SK-N-MC (cell line): ENCODE data around the gene CXorf38.

ENCODE experiments used
- DNase-seq: peaks from one replicate; pipeline ENCODE4 v3.0.0-alpha.2; 2011; ENCODE audit warnings: low read depth, low spot score
- H3K27ac ChIP-seq: fragments of 200-600 bp; sonication (generic); 2 replicates; pipeline ENCODE4 v1.5.1; 2016; ENCODE audit warnings: mixed run types
- H3K36me3 ChIP-seq: fragments of 200-600 bp; sonication (generic); 2 replicates; pipeline ENCODE4 v1.6.1; 2017; ENCODE audit warnings: antibody characterized with exemption, low read length, mixed read lengths; ENCODE audit not compliant: insufficient read depth
- H3K4me3 ChIP-seq: fragments of 200-600 bp; sonication (generic); 2 replicates; pipeline ENCODE4 v1.5.1; 2016
- H3K9ac ChIP-seq: fragments of 200-600 bp; sonication (generic); 2 replicates; pipeline ENCODE4 v1.8.0; 2017; ENCODE audit warnings: mixed run types, mixed read lengths; ENCODE audit not compliant: insufficient read length
- H3K9me3 ChIP-seq: fragments of 200-600 bp; sonication (generic); 2 replicates; pipeline ENCODE4 v1.6.1; 2017; ENCODE audit warnings: low read depth, mild to moderate bottlenecking, antibody characterized with exemption, low read length, moderate library complexity, mixed read lengths
- EZH2 ChIP-seq: fragments of 200-600 bp; sonication (generic); IDR thresholded peaks from one replicate; pipeline ENCODE4 v1.6.1; 2017; ENCODE audit warnings: antibody characterized with exemption
- FOXP2 ChIP-seq: optimal IDR thresholded peaks from 2 replicates; pipeline ENCODE3; 2011; ENCODE audit warnings: mild to moderate bottlenecking, moderate library complexity; ENCODE audit not compliant: insufficient read depth; ENCODE audit errors: extremely low read length, control extremely low read depth
- POLR2AphosphoS5 ChIP-seq: IDR thresholded peaks from 2 replicates; pipeline ENCODE4 v1.6.1; 2012; ENCODE audit warnings: mild to moderate bottlenecking, low read depth, low read length, borderline replicate concordance

Gene CXorf38

DNA sequence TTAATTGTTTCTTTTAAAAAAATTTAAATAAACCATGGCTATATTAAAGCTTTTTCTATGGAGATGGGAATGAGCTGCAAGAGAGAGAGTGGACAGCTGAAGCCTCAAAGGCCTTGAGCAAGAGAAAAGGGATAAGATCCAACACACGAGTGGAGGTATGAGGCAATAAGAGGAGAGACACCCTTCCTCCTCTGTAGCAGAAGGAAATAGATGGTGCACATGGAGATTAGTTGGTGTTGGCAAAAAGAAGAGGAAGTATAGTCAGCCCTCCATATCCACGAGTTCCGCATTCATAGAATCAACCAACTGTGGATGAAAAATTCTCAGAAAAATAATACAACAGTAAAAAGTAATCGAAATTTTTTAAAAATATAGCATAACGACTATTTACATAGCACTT lies 3.2 kb downstream of the CXorf38 start:
- no peak for DNase-seq
- Histone ChIP-seq H3K4me3 (no peak overlapping the region), H3K36me3 (peaks cover under 1% of the 10 kb centered on the region; the same call in 1 of the 2 replicates), H3K9me3 (no peaks in the 10 kb centered on the region), H3K9ac (no peak overlapping the region), H3K27ac (no peak overlapping the region)
- TF ChIP-seq POLR2AphosphoS5 (no peak), EZH2 (no peak)

DNA sequence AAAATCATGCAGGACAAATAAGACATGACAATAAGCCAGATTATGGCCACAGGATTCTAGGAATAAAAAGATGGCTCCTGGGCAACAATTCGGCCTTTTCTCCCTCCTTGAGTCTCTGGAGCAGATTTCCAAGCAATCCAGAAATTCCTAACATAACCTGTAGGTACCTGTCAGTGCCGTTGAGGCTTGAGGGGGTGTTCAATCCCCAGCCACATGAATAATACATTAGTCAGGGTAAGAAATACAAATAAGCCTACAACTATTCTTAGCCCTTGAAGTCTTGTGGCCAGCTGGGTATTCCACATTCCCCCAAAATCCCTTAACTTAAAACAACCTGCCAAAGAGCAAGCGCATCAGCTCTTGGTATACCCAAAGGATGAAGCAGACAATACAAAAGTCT lies 9.7 kb downstream of the CXorf38 start:
- Histone ChIP-seq H3K36me3 (peaks cover 30% of the 10 kb centered on the region), H3K27ac (no peak overlapping the region), H3K9ac (no peak overlapping the region), H3K9me3 (no peaks in the 10 kb centered on the region), H3K4me3 (no peak overlapping the region)
- TF ChIP-seq EZH2: no peak
- no peak for TF ChIP-seq FOXP2
- TF ChIP-seq POLR2AphosphoS5: no peak
- no peak for DNase-seq

DNA sequence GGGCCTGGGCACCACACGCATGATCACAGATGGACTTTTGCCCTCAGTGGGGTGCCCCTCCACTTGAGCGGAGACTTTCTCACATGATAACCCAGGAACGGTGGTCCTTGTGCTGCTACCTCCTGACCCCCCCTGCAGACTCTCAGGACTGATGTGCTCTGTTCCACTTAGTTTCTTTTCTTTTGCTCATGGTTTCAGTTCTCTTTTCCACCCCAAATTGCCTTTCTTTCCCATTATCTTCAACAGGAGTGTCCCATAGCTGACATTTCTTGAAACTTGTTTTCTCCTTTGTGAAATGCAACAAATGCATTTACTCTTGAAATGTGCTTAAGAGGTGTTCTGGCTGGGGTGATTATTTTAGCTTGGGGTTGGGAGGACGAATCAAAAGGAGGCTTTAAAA lies 15.2 kb downstream of the CXorf38 start:
- H3K9me3 ChIP-seq: no peaks in the 10 kb centered on the region
- no peak overlapping the region for H3K4me3 ChIP-seq
- H3K9ac ChIP-seq: no peak overlapping the region
- DNase-seq: no peak
- H3K36me3 ChIP-seq: peaks cover 39% of the 10 kb centered on the region
- H3K27ac ChIP-seq: no peak overlapping the region
- TF ChIP-seq POLR2AphosphoS5 (no peak), EZH2 (no peak), FOXP2 (no peak)

DNA sequence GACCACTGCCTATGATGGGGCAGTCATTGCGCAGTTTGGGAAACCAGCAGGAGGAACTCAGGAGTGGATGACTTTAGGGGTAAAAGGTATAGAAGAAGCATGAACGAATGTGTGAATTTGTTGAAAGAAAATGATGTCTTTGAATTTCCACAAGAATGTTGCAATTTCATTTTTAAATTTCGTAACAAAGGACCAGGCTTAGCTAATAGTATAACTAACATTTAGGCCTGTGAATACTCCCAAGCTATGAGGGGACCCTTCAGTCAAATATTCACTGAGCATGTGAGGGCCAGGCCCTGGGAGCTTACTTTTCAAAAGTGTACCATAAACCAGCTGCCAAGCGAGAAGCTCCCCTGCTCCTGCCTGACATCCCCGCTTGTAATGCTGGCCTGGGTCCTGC lies 18.9 kb downstream of the CXorf38 start:
- Histone ChIP-seq H3K4me3 (no peak overlapping the region), H3K9me3 (no peaks in the 10 kb centered on the region), H3K36me3 (peaks cover 17% of the 10 kb centered on the region), H3K9ac (no peak overlapping the region), H3K27ac (no peak overlapping the region)
- TF ChIP-seq EZH2: no peak
- TF ChIP-seq POLR2AphosphoS5: no peak
- no peak for TF ChIP-seq FOXP2
- no peak for DNase-seq

DNA sequence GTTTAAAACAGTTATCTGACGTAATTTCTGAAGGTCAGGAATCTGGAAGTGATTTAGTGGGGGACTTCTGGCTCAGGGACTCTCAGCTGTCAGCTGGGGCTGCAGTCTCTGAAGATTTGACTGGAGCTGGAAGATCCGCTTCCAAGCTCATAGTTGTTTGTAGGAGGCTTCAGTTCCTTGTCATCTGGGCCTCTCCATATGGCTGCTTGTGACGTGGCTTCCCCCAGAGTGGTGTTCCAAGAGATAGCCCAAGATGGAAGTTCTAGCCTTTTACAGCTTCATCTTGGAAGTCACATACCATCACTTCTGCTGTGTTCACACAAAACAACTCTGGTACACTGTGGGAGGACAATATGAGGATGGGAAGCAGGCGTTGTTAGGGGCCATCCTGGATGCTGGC lies 22.1 kb downstream of the CXorf38 start:
- no peaks in the 10 kb centered on the region for H3K9me3 ChIP-seq
- DNase-seq: no peak
- peaks cover 4% of the 10 kb centered on the region for H3K36me3 ChIP-seq
- H3K4me3 ChIP-seq: no peak overlapping the region
- H3K9ac ChIP-seq: no peak overlapping the region
- H3K27ac ChIP-seq: no peak overlapping the region
- TF ChIP-seq POLR2AphosphoS5 (no peak), EZH2 (no peak), FOXP2 (no peak)

DNA sequence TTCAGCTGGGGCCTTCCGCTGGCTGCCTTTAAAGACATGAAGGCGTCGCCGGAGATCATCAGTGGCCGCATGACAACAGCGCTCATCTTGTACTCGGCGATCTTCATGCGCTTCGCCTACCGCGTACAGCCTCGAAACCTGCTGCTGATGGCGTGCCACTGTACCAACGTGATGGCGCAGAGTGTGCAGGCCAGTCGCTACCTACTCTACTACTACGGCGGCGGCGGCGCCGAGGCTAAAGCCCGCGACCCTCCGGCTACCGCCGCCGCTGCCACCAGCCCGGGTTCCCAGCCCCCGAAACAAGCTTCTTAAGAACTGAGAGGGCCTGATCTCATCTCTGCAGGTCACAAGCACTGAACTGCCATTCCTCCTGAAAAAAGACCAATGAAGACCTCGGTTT lies 23.7 kb downstream of the CXorf38 start:
- no peaks in the 10 kb centered on the region; the same call in 1 of the 2 replicates for H3K36me3 ChIP-seq
- H3K9me3 ChIP-seq: no peaks in the 10 kb centered on the region
- H3K9ac ChIP-seq: no peak overlapping the region
- no peak overlapping the region for H3K27ac ChIP-seq
- TF ChIP-seq EZH2 (no peak), FOXP2 (no peak), POLR2AphosphoS5 (no peak)
- H3K4me3 ChIP-seq: no peak overlapping the region
- no peak for DNase-seq

DNA sequence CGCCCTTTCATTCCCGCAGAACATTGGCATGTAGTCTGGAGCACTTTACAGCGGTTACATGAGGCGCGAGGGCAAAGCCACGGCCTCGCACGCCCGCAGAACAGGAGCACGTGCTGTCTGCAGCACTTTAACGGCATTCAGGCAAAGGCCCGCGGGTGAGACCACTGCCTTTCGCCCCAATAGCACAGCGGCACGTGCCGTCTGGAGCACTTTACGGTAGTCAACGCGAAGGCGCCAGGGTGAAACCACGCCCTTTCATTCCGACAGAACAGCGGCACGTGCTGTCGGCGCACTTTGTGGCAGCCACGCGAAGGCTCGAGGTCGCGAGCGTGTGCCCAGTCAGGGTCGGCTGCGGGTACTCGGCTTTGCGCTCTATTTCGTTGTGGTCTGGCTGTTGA lies 24.2 kb downstream of the CXorf38 start, which contains the start of gene MPC1L:
TSS of gene MPC1L (plus strand) at position 290 of the 398 bp plus-strand sequence. CDS start 138 bp downstream, outside the sequence.
- H3K27ac ChIP-seq: no peak within 1 kb of the TSS
- TF ChIP-seq FOXP2 (no peak), EZH2 (no peak), POLR2AphosphoS5 (no peak)
- H3K4me3 ChIP-seq: no peak within 1 kb of the TSS
- no peak for DNase-seq
- no peaks in the 10 kb centered on the region for H3K36me3 ChIP-seq
- H3K9ac ChIP-seq: no peak within 1 kb of the TSS
- no peaks in the 10 kb centered on the region for H3K9me3 ChIP-seq

DNA sequence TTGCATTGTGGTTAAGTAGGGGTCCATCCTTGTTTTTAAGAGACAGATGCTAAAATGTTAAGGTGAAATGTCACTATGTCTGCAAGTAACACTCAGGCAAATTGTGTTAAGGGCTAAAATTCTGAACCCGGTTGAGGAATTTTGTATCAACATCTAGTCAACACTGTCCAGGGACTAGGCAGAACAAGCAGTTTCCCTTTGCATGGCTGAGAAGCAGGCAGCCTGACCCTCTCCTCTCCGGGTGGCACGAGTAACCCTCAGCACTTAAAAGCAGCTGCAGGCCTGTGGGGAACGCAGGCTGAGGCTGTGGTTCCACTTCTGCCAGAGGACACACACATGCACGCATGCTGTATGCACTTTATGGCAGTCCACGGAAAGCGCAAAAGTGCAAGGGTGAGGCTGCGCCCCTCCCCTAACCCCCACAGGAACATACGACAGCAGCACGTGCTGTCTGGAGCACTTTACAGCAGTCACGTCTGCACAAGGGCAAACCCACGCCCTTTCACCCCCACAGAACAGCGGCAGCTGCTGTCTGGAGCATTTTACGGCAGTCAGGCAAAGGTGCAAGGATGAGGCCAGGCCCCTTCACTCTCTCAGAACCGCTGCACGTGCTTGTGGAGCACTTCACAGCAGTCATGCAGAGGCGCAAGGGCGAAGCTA lies 24.8 kb downstream of the CXorf38 start:
- no peaks in the 10 kb centered on the region for H3K36me3 ChIP-seq
- no peak for TF ChIP-seq POLR2AphosphoS5
- TF ChIP-seq FOXP2: no peak
- TF ChIP-seq EZH2: no peak
- DNase-seq: no peak
- H3K9me3 ChIP-seq: no peaks in the 10 kb centered on the region
- H3K9ac ChIP-seq: no peak overlapping the region
- H3K27ac ChIP-seq: no peak overlapping the region
- no peak overlapping the region for H3K4me3 ChIP-seq

DNA sequence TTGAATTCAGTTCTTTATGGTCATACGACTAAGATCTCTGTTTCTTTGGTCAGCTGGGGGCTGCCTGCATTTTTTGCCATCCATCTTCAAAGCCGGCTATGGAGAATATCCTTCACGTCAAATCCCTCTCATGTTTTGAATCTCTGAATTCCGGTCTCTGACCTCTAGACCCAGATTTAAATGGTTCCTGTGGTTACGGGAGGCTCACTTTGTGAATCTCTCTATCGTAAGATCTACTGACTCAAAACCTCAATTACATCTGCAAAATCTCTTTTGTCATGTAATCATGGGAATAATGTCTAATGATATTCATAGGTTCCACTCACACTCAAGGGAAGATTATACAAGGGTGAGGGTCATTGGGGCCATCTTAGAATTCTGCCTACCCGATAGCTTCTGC lies 29.8 kb downstream of the CXorf38 start:
- H3K9me3 ChIP-seq: no peaks in the 10 kb centered on the region
- no peak for TF ChIP-seq POLR2AphosphoS5
- TF ChIP-seq EZH2: no peak
- TF ChIP-seq FOXP2: no peak
- no peak for DNase-seq
- no peak overlapping the region for H3K4me3 ChIP-seq
- H3K9ac ChIP-seq: no peak overlapping the region
- no peak overlapping the region for H3K27ac ChIP-seq
- no peaks in the 10 kb centered on the region for H3K36me3 ChIP-seq
